Measurements from ENCODE around the gene EYS. TPM values are rescaled to one million over a fixed set of nuclear protein-coding genes. Genes with fewer than 3 reads are reported as not detected.

The EYS gene
- total RNA-seq, 1 donor from 2014 or later, result not detected

GRCh38 chr6:64376394-64376793, 1330.6 kb downstream of the EYS start:
- no peak for DNase-seq (ENCODE audit: low spot score in 2 of 2)
- intact Hi-C loops (cut with DNase I), result no loop called here
- TF ChIP-seq CTCF (IDR thresholded peaks at IDR 0.05), result no peak
- Histone ChIP-seq H3K36me3 (no peaks in the 10 kb centered on the region), H3K27ac (no peak overlapping the region), H3K9me3 (no peaks in the 10 kb centered on the region), H3K27me3 (no peaks in the 10 kb centered on the region), H3K4me3 (no peak overlapping the region), H3K4me1 (no peaks in the 10 kb centered on the region)

DNA sequence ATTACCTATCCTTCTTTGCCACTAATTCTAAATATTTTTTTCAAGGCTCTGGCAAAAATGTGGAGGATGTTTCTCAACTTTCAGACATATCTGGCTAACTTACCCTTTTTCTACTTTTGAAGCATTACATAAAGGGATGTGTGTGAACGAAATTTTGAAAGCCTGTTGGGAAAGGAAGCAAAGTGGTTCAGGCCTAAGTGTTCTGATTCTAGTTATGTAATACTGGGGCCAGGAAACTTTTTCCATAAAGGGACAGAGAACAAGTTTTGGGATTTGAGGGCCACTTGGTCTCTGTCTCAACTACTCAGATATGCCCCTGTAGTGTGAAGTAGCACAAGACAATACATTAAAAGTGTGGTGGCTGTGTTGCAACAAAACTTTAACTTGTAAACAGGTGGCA, 1349.6 kb downstream of the EYS start:
- H3K4me3 ChIP-seq, result no peak overlapping the region
- H3K9me3 ChIP-seq, result no peaks in the 10 kb centered on the region
- TF ChIP-seq CTCF (IDR thresholded peaks at IDR 0.05), result no peak
- no peaks in the 10 kb centered on the region for H3K4me1 ChIP-seq
- intact Hi-C loops (cut with DNase I), result no loop called here
- no peak for DNase-seq (ENCODE audit: low spot score in 2 of 2)
- H3K27ac ChIP-seq, result no peak overlapping the region
- H3K27me3 ChIP-seq, result no peaks in the 10 kb centered on the region
- H3K36me3 ChIP-seq, result no peaks in the 10 kb centered on the region

DNA sequence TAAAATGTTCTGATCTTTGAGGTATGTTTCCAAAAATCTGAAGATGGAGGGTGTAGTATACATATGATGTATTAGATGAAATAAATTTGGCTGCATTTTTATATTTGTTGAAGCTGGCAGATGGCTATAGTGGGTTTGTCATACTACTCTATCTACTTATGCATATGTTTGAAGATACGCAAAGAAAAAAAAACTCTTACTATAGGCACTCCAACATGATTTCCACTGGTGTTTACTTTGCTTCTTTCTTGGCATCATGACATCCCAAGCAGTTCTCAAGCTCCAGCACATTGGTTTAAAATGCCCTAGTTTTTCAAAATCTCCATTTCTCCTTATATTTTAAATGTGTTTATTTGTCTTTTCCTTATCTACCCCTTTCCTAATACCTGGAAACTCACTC, 1359.6 kb downstream of the EYS start:
- no peaks in the 10 kb centered on the region for H3K4me1 ChIP-seq
- intact Hi-C loops (cut with DNase I), result no loop called here
- H3K9me3 ChIP-seq, result no peaks in the 10 kb centered on the region
- TF ChIP-seq CTCF (IDR thresholded peaks at IDR 0.05), result no peak
- H3K27me3 ChIP-seq, result no peaks in the 10 kb centered on the region
- no peak overlapping the region for H3K27ac ChIP-seq
- no peak for DNase-seq (ENCODE audit: low spot score in 2 of 2)
- H3K36me3 ChIP-seq, result no peaks in the 10 kb centered on the region
- no peak overlapping the region for H3K4me3 ChIP-seq

DNA sequence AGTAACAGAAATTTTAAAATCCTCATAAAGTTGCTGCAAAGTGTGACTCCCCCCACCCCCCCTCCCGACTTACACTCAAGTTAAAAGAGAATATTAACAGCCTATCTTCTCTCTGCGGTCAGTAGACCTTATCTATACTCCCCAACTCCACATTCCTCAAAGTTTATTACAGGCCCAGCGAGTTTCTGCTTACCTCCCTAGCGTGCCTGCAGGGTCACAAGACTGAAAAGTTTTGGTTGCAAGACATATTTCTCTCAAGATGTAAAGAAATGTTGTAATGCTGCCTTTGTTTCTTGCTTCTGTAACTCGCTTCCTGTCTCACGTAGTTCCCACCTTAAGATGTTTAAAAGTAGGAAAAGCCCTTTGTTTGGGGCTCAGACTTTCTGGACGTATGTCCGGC, 1371.8 kb downstream of the EYS start:
- Histone ChIP-seq H3K4me3 (no peak overlapping the region), H3K4me1 (no peaks in the 10 kb centered on the region), H3K27ac (no peak overlapping the region), H3K9me3 (no peaks in the 10 kb centered on the region), H3K36me3 (no peaks in the 10 kb centered on the region), H3K27me3 (no peaks in the 10 kb centered on the region)
- intact Hi-C loops (cut with DNase I), result no loop called here
- DNase-seq (ENCODE audit: low spot score in 2 of 2), result no peak
- no peak for TF ChIP-seq CTCF (IDR thresholded peaks at IDR 0.05)

GRCh38 chr6:64334636-64335035, 1372.4 kb downstream of the EYS start:
- DNase-seq (ENCODE audit: low spot score in 2 of 2), result no peak
- H3K4me1 ChIP-seq, result no peaks in the 10 kb centered on the region
- H3K36me3 ChIP-seq, result no peaks in the 10 kb centered on the region
- no peak for TF ChIP-seq CTCF (IDR thresholded peaks at IDR 0.05)
- H3K9me3 ChIP-seq, result no peaks in the 10 kb centered on the region
- no peak overlapping the region for H3K27ac ChIP-seq
- H3K4me3 ChIP-seq, result no peak overlapping the region
- no peaks in the 10 kb centered on the region for H3K27me3 ChIP-seq
- intact Hi-C loops (cut with DNase I), result no loop called here

- intact Hi-C loops (cut with DNase I), result no loop called here
- TF ChIP-seq CTCF (IDR thresholded peaks at IDR 0.05), result peak in 1 of 3 experiments; percentile 15
- no peaks in the 10 kb centered on the region for H3K9me3 ChIP-seq
- H3K27me3 ChIP-seq, result no peaks in the 10 kb centered on the region
- no peaks in the 10 kb centered on the region for H3K36me3 ChIP-seq
- H3K4me1 ChIP-seq, result no peaks in the 10 kb centered on the region
- DNase-seq (ENCODE audit: low spot score in 2 of 2), result no peak
- no peak overlapping the region for H3K27ac ChIP-seq
- no peak overlapping the region for H3K4me3 ChIP-seq
These were observed 1376.2 kb downstream of the EYS start for GRCh38 chr6:64330694-64331307.

All from ascending aorta (tissue), 2 donors.